SK-N-SH (cell line): ENCODE measurements around the gene PLCB1. TPM values are rescaled to one million over a fixed set of nuclear protein-coding genes. Genes with fewer than 3 reads are reported as not detected.

Experiments used
- CTCF ChIA-PET: fragments of 300-600, 350-600 bp; formaldehyde crosslinking; extraction: SDS; loops from one replicate; lab custom pipeline; 2021; lab: Yijun Ruan, JAX
- POLR2A ChIA-PET: fragments of 350-600 bp; sonication (Branson Sonifier 250); formaldehyde crosslinking; extraction: SDS; loops from one replicate; lab custom pipeline; 2020; ENCODE audit warnings: antibody characterized with exemption, inconsistent platforms; lab: Yijun Ruan, JAX
- DNase-seq: peaks from one replicate; pipeline ENCODE4 v3.0.0; 2012
- H2AFZ ChIP-seq: fragments of 200-600 bp; sonication (generic); 2 replicates; pipeline ENCODE4 v1.8.1; 2016; ENCODE audit warnings: antibody characterized with exemption, mild to moderate bottlenecking, low read depth
- H3F3A ChIP-seq: fragments of 200-600 bp; sonication (generic); replicated peaks from 2 replicates; pipeline ENCODE3; 2016; ENCODE audit warnings: antibody characterized with exemption, mild to moderate bottlenecking; ENCODE audit not compliant: insufficient read depth
- H3K27ac ChIP-seq, 2 experiments: fragments of 200-500 bp in 1 of 2; fragments of 200-600 bp in 1 of 2; sonication (Bioruptor generic) in 1 of 2; sonication (generic), shearing (Covaris generic) in 1 of 2; 2 replicates each; pipeline versions ENCODE4 v1.5.1 to v1.6.1; 2014 to 2016; ENCODE audit warnings: low read depth in 2 of 2, inconsistent platforms in 1 of 2, low read length in 1 of 2, mild to moderate bottlenecking in 1 of 2, mixed read lengths in 1 of 2
- H3K27me3 ChIP-seq: fragments of 200-600 bp; sonication (generic), shearing (Covaris generic); 2 replicates; pipeline ENCODE4 v1.6.1; 2016; ENCODE audit warnings: mixed run types; ENCODE audit not compliant: insufficient read depth
- H3K36me3 ChIP-seq, 2 experiments: fragments of 200-500 bp in 1 of 2; fragments of 200-600 bp in 1 of 2; sonication (Bioruptor generic) in 1 of 2; sonication (generic) in 1 of 2; replicated peaks in 1 of 2; 2 replicates each; pipeline versions ENCODE3 to v1.5.1; 2014 to 2016; ENCODE audit warnings: low read length in 1 of 2, mild to moderate bottlenecking in 1 of 2; ENCODE audit not compliant: insufficient read depth in 2 of 2, control insufficient read depth in 1 of 2
- H3K4me1 ChIP-seq, 2 experiments: fragments of 200-500 bp in 1 of 2; fragments of 200-600 bp in 1 of 2; sonication (Bioruptor generic) in 1 of 2; sonication (generic), shearing (Covaris generic) in 1 of 2; 2 replicates each; pipeline versions ENCODE4 v1.5.1 to v1.6.1; 2014 to 2016; ENCODE audit warnings: low read depth in 1 of 2, low read length in 1 of 2, mixed run types in 1 of 2; ENCODE audit not compliant: insufficient read depth in 2 of 2, control insufficient read depth in 1 of 2
- H3K4me2 ChIP-seq: fragments of 200-600 bp; sonication (generic), shearing (Covaris generic); 2 replicates; pipeline ENCODE4 v1.6.1; 2017; ENCODE audit warnings: mixed run types
- H3K4me3 ChIP-seq, 2 experiments: fragments of 200-500 bp in 1 of 2; fragments of 200-600 bp in 1 of 2; sonication (Bioruptor generic) in 1 of 2; sonication (generic), shearing (Covaris generic) in 1 of 2; 2 replicates each; pipeline versions ENCODE4 v1.5.1 to v1.8.1; 2014 to 2016; ENCODE audit warnings: low read depth in 2 of 2, inconsistent platforms in 1 of 2, low read length in 1 of 2, mild to moderate bottlenecking in 1 of 2, mixed read lengths in 1 of 2, moderate library complexity in 1 of 2
- H3K79me2 ChIP-seq: fragments of 200-600 bp; sonication (generic); 2 replicates; pipeline ENCODE4 v1.8.1; 2017; ENCODE audit warnings: mild to moderate bottlenecking; ENCODE audit not compliant: insufficient read depth
- H3K9ac ChIP-seq: fragments of 200-600 bp; sonication (generic); 2 replicates; pipeline ENCODE4 v1.6.1; 2017; ENCODE audit warnings: mixed run types
- H3K9me2 ChIP-seq: fragments of 200-600 bp; sonication (generic); 2 replicates; pipeline ENCODE4 v1.6.1; 2017; ENCODE audit warnings: mixed run types
- H3K9me3 ChIP-seq: fragments of 200-600 bp; sonication (generic); 2 replicates; pipeline ENCODE4 v1.6.1; 2017; ENCODE audit warnings: mixed run types, mild to moderate bottlenecking, moderate library complexity
- H4K20me1 ChIP-seq: fragments of 200-600 bp; sonication (generic); 2 replicates; pipeline ENCODE4 v1.6.1; 2017; ENCODE audit warnings: mild to moderate bottlenecking, mixed run types; ENCODE audit not compliant: insufficient read depth
- ELF1 ChIP-seq: IDR thresholded peaks from 2 replicates; pipeline ENCODE4 v1.4.0; 2012
- FOXM1 ChIP-seq: IDR thresholded peaks from 2 replicates; pipeline ENCODE4 v1.4.0; 2012; ENCODE audit warnings: low read depth, mild to moderate bottlenecking
- GATA2 ChIP-seq: sonication (generic); formaldehyde crosslinking; IDR thresholded peaks from 2 replicates; pipeline ENCODE4 v1.5.0; 2020; ENCODE audit warnings: mild to moderate bottlenecking, missing genetic modification reagents
- JUND ChIP-seq: IDR thresholded peaks from 2 replicates; pipeline ENCODE4 v1.4.0; 2012
- MXI1 ChIP-seq: IDR thresholded peaks from 2 replicates; pipeline ENCODE4 v1.6.1; 2012; ENCODE audit warnings: mild to moderate bottlenecking, low read depth, low read length, improper control_type of control experiment
- NRF1 ChIP-seq: IDR thresholded peaks from 2 replicates; pipeline ENCODE4 v1.6.1; 2012; ENCODE audit warnings: low read depth, mild to moderate bottlenecking, low read length
- POLR2AphosphoS5 ChIP-seq: IDR thresholded peaks from 2 replicates; pipeline ENCODE4 v1.6.1; 2012; ENCODE audit warnings: low read depth, low read length
- RAD21 ChIP-seq: IDR thresholded peaks from 2 replicates; pipeline ENCODE4 v1.6.1; 2012; ENCODE audit warnings: mild to moderate bottlenecking, low read length
- RCOR1 ChIP-seq: fragments of 150-350 bp; IDR thresholded peaks from 2 replicates; pipeline ENCODE4 v1.6.1; 2017; ENCODE audit warnings: antibody characterized with exemption, low read length
- RFX5 ChIP-seq: IDR thresholded peaks from 2 replicates; pipeline ENCODE4 v1.6.1; 2012; ENCODE audit warnings: mild to moderate bottlenecking, improper control_type of control experiment, low read length
- RXRA ChIP-seq: IDR thresholded peaks from 2 replicates; pipeline ENCODE4 v1.4.0; 2012; ENCODE audit warnings: low read depth, mild to moderate bottlenecking, borderline replicate concordance
- SMC3 ChIP-seq: IDR thresholded peaks from 2 replicates; pipeline ENCODE4 v1.6.1; 2012; ENCODE audit warnings: low read depth, low read length, improper control_type of control experiment
- WGBS: methylation state at CpG from one replicate; pipeline ENCODE4 v1.1.6; 2017; ENCODE audit warnings: low lambda C conversion rate; 5-methylcytosine and 5-hydroxymethylcytosine counted together
- polyA plus RNA-seq, 3 experiments: library from polyadenylated mRNA; depleted of rRNA; stranded (reverse); fragments of >200 nt; gene quantifications; 2 replicates each; pipeline ENCODE4 v1.2.3, GENCODE V29; 2012
- TF ChIP-seq, protein P1 (sequence below): fragments of 150-350 bp; IDR thresholded peaks from 2 replicates; pipeline ENCODE4 v1.6.1; 2017; ENCODE audit warnings: antibody characterized with exemption, low read length, low read depth, borderline replicate concordance
- TF ChIP-seq, protein P2 (sequence below): IDR thresholded peaks from 2 replicates; pipeline ENCODE4; 2012
- TF ChIP-seq, protein P3 (sequence below): fragments of 150-350 bp; IDR thresholded peaks from 2 replicates; pipeline ENCODE4 v1.6.1; 2016; ENCODE audit warnings: mild to moderate bottlenecking, low read depth, low read length
- TF ChIP-seq, protein P4 (sequence below): IDR thresholded peaks from 2 replicates; pipeline ENCODE4 v1.4.0; 2012; ENCODE audit warnings: low read depth, borderline replicate concordance

PLCB1 gene
- polyA plus RNA-seq, 1 of the 3 experiments (the other 2 are of a cell fraction), result 10.5 TPM

DNA sequence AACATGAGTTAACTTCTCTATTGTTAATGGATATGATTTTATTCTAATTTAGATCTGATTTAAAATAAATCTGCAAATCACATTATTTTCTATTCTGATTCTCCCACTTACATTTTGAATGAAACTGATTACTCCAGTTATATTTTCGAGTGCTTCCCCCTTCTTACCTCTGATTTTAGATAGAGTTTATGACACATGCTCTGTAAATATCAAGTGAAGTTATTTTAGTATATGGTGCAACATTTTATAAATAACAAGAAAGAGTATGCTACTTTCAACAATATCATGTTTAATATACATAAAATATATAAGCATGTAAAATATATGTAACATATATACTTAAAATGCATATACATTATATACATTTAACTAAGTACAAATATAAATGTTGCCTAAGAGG, 38.9 kb downstream of the PLCB1 start:
- Histone ChIP-seq H3K36me3 (peaks cover 10% of the 10 kb centered on the region in 2 experiments), H2AFZ (no peak overlapping the region), H3K4me3 (no peak overlapping the region), H3K4me2 (no peak overlapping the region), H4K20me1 (no peaks in the 10 kb centered on the region), H3K27me3 (no peaks in the 10 kb centered on the region), H3F3A (no peaks in the 10 kb centered on the region), H3K27ac (no peak overlapping the region), H3K4me1 (no peaks in the 10 kb centered on the region), H3K9me3 (no peaks in the 10 kb centered on the region), H3K9ac (no peak overlapping the region), H3K79me2 (peaks cover 37% of the 10 kb centered on the region), H3K9me2 (no peaks in the 10 kb centered on the region)
- 82% methylated on average over 1 of the region's 1 CpG for WGBS
- TF ChIP-seq, protein P1, sequence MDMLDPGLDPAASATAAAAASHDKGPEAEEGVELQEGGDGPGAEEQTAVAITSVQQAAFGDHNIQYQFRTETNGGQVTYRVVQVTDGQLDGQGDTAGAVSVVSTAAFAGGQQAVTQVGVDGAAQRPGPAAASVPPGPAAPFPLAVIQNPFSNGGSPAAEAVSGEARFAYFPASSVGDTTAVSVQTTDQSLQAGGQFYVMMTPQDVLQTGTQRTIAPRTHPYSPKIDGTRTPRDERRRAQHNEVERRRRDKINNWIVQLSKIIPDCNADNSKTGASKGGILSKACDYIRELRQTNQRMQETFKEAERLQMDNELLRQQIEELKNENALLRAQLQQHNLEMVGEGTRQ, result no peak
- CTCF ChIA-PET, result no interaction called here
- POLR2A ChIA-PET, result no interaction called here
- no peak for DNase-seq

DNA sequence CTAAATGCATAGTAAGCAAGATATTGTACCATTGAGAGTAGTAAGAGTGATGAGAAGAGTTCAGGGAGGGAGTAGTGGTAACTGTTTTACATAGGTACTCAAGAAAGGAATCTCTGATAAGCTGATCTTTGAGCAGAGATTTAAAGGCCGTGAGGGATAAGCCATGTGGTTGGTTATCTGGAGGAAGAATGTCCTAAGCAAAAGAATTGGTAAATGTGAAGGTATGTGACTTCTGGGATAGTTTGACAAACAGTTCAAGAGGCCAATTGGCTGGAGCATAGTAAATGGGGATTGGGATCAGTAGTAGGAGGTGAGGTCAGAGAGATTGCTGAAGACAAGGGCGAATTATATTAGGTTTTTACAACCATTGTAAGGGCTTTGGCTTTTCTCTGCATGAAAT, 40.1 kb downstream of the PLCB1 start:
- H3K27ac ChIP-seq, result no peak overlapping the region
- no peak overlapping the region for H3K4me3 ChIP-seq
- H4K20me1 ChIP-seq, result no peaks in the 10 kb centered on the region
- H3K4me1 ChIP-seq, result no peaks in the 10 kb centered on the region
- H3K27me3 ChIP-seq, result no peaks in the 10 kb centered on the region
- CTCF ChIA-PET, result interaction anchor here (1.1 kb wide), 1 partner anchor 19 kb away, joined by 3 read pairs; no protein-coding TSS in a partner anchor
- no peaks in the 10 kb centered on the region for H3K9me2 ChIP-seq
- H3K9ac ChIP-seq, result no peak overlapping the region
- 87% methylated on average over 2 of the region's 2 CpGs for WGBS
- TF ChIP-seq MXI1 (no peak), RFX5 (no peak), SMC3 (no peak), RAD21 (no peak), FOXM1 (no peak), POLR2AphosphoS5 (no peak), ELF1 (no peak), RCOR1 (no peak), NRF1 (no peak), JUND (no peak), RXRA (no peak), GATA2 (CRISPR knock-in tag) (no peak)
- TF ChIP-seq, protein P2, sequence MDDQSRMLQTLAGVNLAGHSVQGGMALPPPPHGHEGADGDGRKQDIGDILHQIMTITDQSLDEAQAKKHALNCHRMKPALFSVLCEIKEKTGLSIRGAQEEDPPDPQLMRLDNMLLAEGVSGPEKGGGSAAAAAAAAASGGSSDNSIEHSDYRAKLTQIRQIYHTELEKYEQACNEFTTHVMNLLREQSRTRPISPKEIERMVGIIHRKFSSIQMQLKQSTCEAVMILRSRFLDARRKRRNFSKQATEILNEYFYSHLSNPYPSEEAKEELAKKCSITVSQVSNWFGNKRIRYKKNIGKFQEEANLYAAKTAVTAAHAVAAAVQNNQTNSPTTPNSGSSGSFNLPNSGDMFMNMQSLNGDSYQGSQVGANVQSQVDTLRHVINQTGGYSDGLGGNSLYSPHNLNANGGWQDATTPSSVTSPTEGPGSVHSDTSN, result no peak
- TF ChIP-seq, protein P3, sequence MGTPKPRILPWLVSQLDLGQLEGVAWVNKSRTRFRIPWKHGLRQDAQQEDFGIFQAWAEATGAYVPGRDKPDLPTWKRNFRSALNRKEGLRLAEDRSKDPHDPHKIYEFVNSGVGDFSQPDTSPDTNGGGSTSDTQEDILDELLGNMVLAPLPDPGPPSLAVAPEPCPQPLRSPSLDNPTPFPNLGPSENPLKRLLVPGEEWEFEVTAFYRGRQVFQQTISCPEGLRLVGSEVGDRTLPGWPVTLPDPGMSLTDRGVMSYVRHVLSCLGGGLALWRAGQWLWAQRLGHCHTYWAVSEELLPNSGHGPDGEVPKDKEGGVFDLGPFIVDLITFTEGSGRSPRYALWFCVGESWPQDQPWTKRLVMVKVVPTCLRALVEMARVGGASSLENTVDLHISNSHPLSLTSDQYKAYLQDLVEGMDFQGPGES, result no peak
- TF ChIP-seq, protein P4, sequence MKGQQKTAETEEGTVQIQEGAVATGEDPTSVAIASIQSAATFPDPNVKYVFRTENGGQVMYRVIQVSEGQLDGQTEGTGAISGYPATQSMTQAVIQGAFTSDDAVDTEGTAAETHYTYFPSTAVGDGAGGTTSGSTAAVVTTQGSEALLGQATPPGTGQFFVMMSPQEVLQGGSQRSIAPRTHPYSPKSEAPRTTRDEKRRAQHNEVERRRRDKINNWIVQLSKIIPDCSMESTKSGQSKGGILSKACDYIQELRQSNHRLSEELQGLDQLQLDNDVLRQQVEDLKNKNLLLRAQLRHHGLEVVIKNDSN, result no peak
- peaks cover 10% of the 10 kb centered on the region in 2 experiments for H3K36me3 ChIP-seq
- peaks cover 30% of the 10 kb centered on the region for H3K79me2 ChIP-seq
- H3F3A ChIP-seq, result no peaks in the 10 kb centered on the region
- no peak for DNase-seq
- no peaks in the 10 kb centered on the region for H3K9me3 ChIP-seq
- POLR2A ChIA-PET, result no interaction called here
- H2AFZ ChIP-seq, result no peak overlapping the region
- no peak overlapping the region for H3K4me2 ChIP-seq
